Left ventricle myocardium inferior (tissue), 1 donor: ENCODE measurements around the gene MEIS2. TPM values are rescaled to one million over a fixed set of nuclear protein-coding genes. Genes with fewer than 3 reads are reported as not detected.

Experiments used
- DNase-seq: peaks from one replicate; pipeline ENCODE4 v3.0.0-alpha.2; 2020
- H3K27ac ChIP-seq: fragments of 200-600 bp; replicated peaks from 2 replicates; pipeline ENCODE4 v1.8.0; 2021
- H3K27me3 ChIP-seq: fragments of 200-600 bp; 2 replicates; pipeline ENCODE4 v1.8.0; 2021; ENCODE audit warnings: low read depth
- H3K36me3 ChIP-seq: fragments of 200-600 bp; 2 replicates; pipeline ENCODE4 v1.8.0; 2021
- H3K4me1 ChIP-seq: fragments of 200-600 bp; 2 replicates; pipeline ENCODE4 v1.8.0; 2021
- H3K4me3 ChIP-seq: fragments of 200-600 bp; 2 replicates; pipeline ENCODE4 v1.8.0; 2021; ENCODE audit warnings: mild to moderate bottlenecking, moderate library complexity
- H3K9me3 ChIP-seq: fragments of 200-600 bp; replicated peaks from 2 replicates; pipeline ENCODE4 v1.8.0; 2021
- CTCF ChIP-seq: fragments of 200-600 bp; IDR thresholded peaks from 2 replicates; pipeline ENCODE4 v1.8.0; 2021; ENCODE audit warnings: antibody characterized with exemption, mild to moderate bottlenecking, borderline replicate concordance
- intact Hi-C: fragments of 100-400 bp; cut with micrococcal nuclease; formaldehyde crosslinking; loops from one replicate; pipeline ENCODE4 v1.11.0; 2022
- total RNA-seq: library from RNA; stranded (reverse); fragmentation: NEBNext Ultra II Directional; extraction: Animal tissue kit (Norgen Biotek cat#: 25700); gene quantifications from one replicate; pipeline ENCODE4 v1.2.1, GENCODE V29; 2021
- donor health status: DM: no; HTN: yes; CAD: no; lungs with severe emphysema.

The MEIS2 gene
- total RNA-seq, 1 donor from 2014 or later, result 36.0 TPM

GRCh38 chr15:37055481-37055880 lies 44.9 kb downstream of the MEIS2 start:
- Histone ChIP-seq H3K9me3 (no peaks in the 10 kb centered on the region), H3K36me3 (no peaks in the 10 kb centered on the region), H3K27ac (peak overlapping the region; percentile 85), H3K4me3 (no peak overlapping the region), H3K27me3 (no peaks in the 10 kb centered on the region), H3K4me1 (peaks cover 65% of the 10 kb centered on the region)
- no peak for TF ChIP-seq CTCF
- intact Hi-C loops, result no loop called here
- DNase-seq, result no peak

- Histone ChIP-seq H3K4me1 (peaks cover 59% of the 10 kb centered on the region), H3K4me3 (no peak overlapping the region), H3K36me3 (no peaks in the 10 kb centered on the region), H3K27ac (no peak overlapping the region), H3K27me3 (no peaks in the 10 kb centered on the region), H3K9me3 (no peaks in the 10 kb centered on the region)
- no peak for TF ChIP-seq CTCF
- DNase-seq, result no peak
- intact Hi-C loops, result no loop called here
These were observed 46.0 kb downstream of the MEIS2 start for GRCh38 chr15:37054336-37054735.

GRCh38 chr15:37053166-37053565 lies 47.2 kb downstream of the MEIS2 start:
- H3K4me3 ChIP-seq, result no peak overlapping the region
- intact Hi-C loops, result no loop called here
- DNase-seq, result no peak
- H3K36me3 ChIP-seq, result no peaks in the 10 kb centered on the region
- peaks cover 52% of the 10 kb centered on the region for H3K4me1 ChIP-seq
- H3K27me3 ChIP-seq, result no peaks in the 10 kb centered on the region
- peak overlapping the region; percentile 10 for H3K27ac ChIP-seq
- no peak for TF ChIP-seq CTCF
- H3K9me3 ChIP-seq, result no peaks in the 10 kb centered on the region

- no peak for TF ChIP-seq CTCF
- intact Hi-C loops, result no loop called here
- Histone ChIP-seq H3K4me1 (peaks cover 50% of the 10 kb centered on the region), H3K36me3 (no peaks in the 10 kb centered on the region), H3K27me3 (no peaks in the 10 kb centered on the region), H3K9me3 (no peaks in the 10 kb centered on the region), H3K4me3 (no peak overlapping the region), H3K27ac (no peak overlapping the region)
- no peak for DNase-seq
These were observed 50.0 kb downstream of the MEIS2 start for GRCh38 chr15:37050345-37050744.

- no peak for TF ChIP-seq CTCF
- peak overlapping the region; percentile 52 for H3K27ac ChIP-seq
These were observed 53.3 kb downstream of the MEIS2 start for GRCh38 chr15:37046876-37047614.

More at GRCh38 chr15:37046876-37047614, 53.3 kb downstream of the MEIS2 start:
- Histone ChIP-seq H3K27me3 (no peaks in the 10 kb centered on the region), H3K36me3 (peaks cover 4% of the 10 kb centered on the region), H3K4me1 (peaks cover 35% of the 10 kb centered on the region), H3K9me3 (no peaks in the 10 kb centered on the region), H3K4me3 (no peak overlapping the region)
- DNase-seq, result no peak
- intact Hi-C loops, result no loop called here
